ENCODE measurements around the gene GPHN. TPM values are rescaled to one million over a fixed set of nuclear protein-coding genes. Genes with fewer than 3 reads are reported as not detected.

GPHN gene
- total RNA-seq, 2 donors from 2014 or later, result 13.5 to 18.7 TPM

GRCh38 chr14:66600416-66600815, 92.5 kb downstream of the GPHN start:
- Histone ChIP-seq H3K9me3 (no peaks in the 10 kb centered on the region), H3K4me1 (replicated peaks) (no peaks in the 10 kb centered on the region), H3K27ac (no peak overlapping the region), H3K36me3 (no peaks in the 10 kb centered on the region), H3K4me3 (no peak overlapping the region), H3K27me3 (replicated peaks; ENCODE audit: insufficient read depth) (no peaks in the 10 kb centered on the region)
- TF ChIP-seq POLR2AphosphoS5 (IDR thresholded peaks at IDR 0.05), result no peak
- TF ChIP-seq, protein P1, sequence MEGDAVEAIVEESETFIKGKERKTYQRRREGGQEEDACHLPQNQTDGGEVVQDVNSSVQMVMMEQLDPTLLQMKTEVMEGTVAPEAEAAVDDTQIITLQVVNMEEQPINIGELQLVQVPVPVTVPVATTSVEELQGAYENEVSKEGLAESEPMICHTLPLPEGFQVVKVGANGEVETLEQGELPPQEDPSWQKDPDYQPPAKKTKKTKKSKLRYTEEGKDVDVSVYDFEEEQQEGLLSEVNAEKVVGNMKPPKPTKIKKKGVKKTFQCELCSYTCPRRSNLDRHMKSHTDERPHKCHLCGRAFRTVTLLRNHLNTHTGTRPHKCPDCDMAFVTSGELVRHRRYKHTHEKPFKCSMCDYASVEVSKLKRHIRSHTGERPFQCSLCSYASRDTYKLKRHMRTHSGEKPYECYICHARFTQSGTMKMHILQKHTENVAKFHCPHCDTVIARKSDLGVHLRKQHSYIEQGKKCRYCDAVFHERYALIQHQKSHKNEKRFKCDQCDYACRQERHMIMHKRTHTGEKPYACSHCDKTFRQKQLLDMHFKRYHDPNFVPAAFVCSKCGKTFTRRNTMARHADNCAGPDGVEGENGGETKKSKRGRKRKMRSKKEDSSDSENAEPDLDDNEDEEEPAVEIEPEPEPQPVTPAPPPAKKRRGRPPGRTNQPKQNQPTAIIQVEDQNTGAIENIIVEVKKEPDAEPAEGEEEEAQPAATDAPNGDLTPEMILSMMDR (IDR thresholded peaks at IDR 0.05), result no peak
- no peak for TF ChIP-seq POLR2A (IDR thresholded peaks at IDR 0.05)
- WGBS, result 92% methylated on average over 3 of the region's 3 CpGs
- intact Hi-C loops (cut with DNase I), result no loop called here
- DNase-seq (ENCODE audit: low spot score), result no peak

GRCh38 chr14:66601932-66602578, 94.1 kb downstream of the GPHN start:
- no peak for DNase-seq (ENCODE audit: low spot score)
- no peaks in the 10 kb centered on the region for H3K27me3 ChIP-seq (replicated peaks; ENCODE audit: insufficient read depth)
- no peaks in the 10 kb centered on the region for H3K4me1 ChIP-seq (replicated peaks)
- TF ChIP-seq, protein P1 (IDR thresholded peaks at IDR 0.05), result no peak
- TF ChIP-seq POLR2A (IDR thresholded peaks at IDR 0.05) (no peak), POLR2AphosphoS5 (IDR thresholded peaks at IDR 0.05) (no peak)
- H3K27ac ChIP-seq, result no peak overlapping the region
- no peaks in the 10 kb centered on the region for H3K9me3 ChIP-seq
- H3K36me3 ChIP-seq, result no peaks in the 10 kb centered on the region
- no peak overlapping the region for H3K4me3 ChIP-seq
- 81% methylated on average over 2 of the region's 2 CpGs for WGBS
- intact Hi-C loops (cut with DNase I), result no loop called here

GRCh38 chr14:66603945-66604344, 96.0 kb downstream of the GPHN start:
- Histone ChIP-seq H3K27me3 (replicated peaks; ENCODE audit: insufficient read depth) (no peaks in the 10 kb centered on the region), H3K27ac (no peak overlapping the region), H3K9me3 (no peaks in the 10 kb centered on the region), H3K4me3 (no peak overlapping the region), H3K36me3 (no peaks in the 10 kb centered on the region), H3K4me1 (replicated peaks) (no peaks in the 10 kb centered on the region)
- TF ChIP-seq POLR2AphosphoS5 (IDR thresholded peaks at IDR 0.05) (no peak), POLR2A (IDR thresholded peaks at IDR 0.05) (no peak)
- TF ChIP-seq, protein P1 (IDR thresholded peaks at IDR 0.05), result no peak
- intact Hi-C loops (cut with DNase I), result no loop called here
- no peak for DNase-seq (ENCODE audit: low spot score)

- TF ChIP-seq POLR2A (IDR thresholded peaks at IDR 0.05), result no peak
- TF ChIP-seq, protein P1 (IDR thresholded peaks at IDR 0.05), result no peak
- TF ChIP-seq POLR2AphosphoS5 (IDR thresholded peaks at IDR 0.05), result no peak
- Histone ChIP-seq H3K4me3 (no peak overlapping the region), H3K9me3 (no peaks in the 10 kb centered on the region), H3K27ac (no peak overlapping the region), H3K4me1 (replicated peaks) (no peaks in the 10 kb centered on the region), H3K36me3 (no peaks in the 10 kb centered on the region), H3K27me3 (replicated peaks; ENCODE audit: insufficient read depth) (no peaks in the 10 kb centered on the region)
- no peak for DNase-seq (ENCODE audit: low spot score)
- intact Hi-C loops (cut with DNase I), result no loop called here
- 93% methylated on average over 2 of the region's 2 CpGs for WGBS
Measured at GRCh38 chr14:66606826-66607225, 98.9 kb downstream of the GPHN start.

- Histone ChIP-seq H3K36me3 (no peaks in the 10 kb centered on the region), H3K27ac (no peak overlapping the region), H3K9me3 (no peaks in the 10 kb centered on the region), H3K4me3 (no peak overlapping the region), H3K27me3 (replicated peaks; ENCODE audit: insufficient read depth) (no peaks in the 10 kb centered on the region), H3K4me1 (replicated peaks) (no peaks in the 10 kb centered on the region)
- intact Hi-C loops (cut with DNase I), result no loop called here
- no peak for TF ChIP-seq POLR2AphosphoS5 (IDR thresholded peaks at IDR 0.05)
- TF ChIP-seq, protein P1 (IDR thresholded peaks at IDR 0.05), result no peak
- no peak for TF ChIP-seq POLR2A (IDR thresholded peaks at IDR 0.05)
- DNase-seq (ENCODE audit: low spot score), result no peak
- WGBS, result 77% methylated on average over 4 of the region's 4 CpGs
Measured at GRCh38 chr14:66610154-66610563, 102.2 kb downstream of the GPHN start.

Data from prostate gland (tissue), 2 donors.